Spleen (tissue), 11 donors: ENCODE measurements around the gene GNPAT. TPM values are rescaled to one million over a fixed set of nuclear protein-coding genes. Genes with fewer than 3 reads are reported as not detected.

Source experiments
- DNase-seq: peaks from one replicate; pipeline ENCODE4 v3.0.0-alpha.2; 2020
- H3K27ac ChIP-seq, 8 donors: fragments of 200-600 bp; sonication (generic) in 7 of 8; 1 replicate in 4 of 8; 2 replicates in 4 of 8; pipeline versions ENCODE4 v1.5.0 to v1.8.0; 2016 to 2021; ENCODE audit warnings: inconsistent platforms in 4 of 8, mild to moderate bottlenecking in 4 of 8, moderate library complexity in 1 of 8
- H3K27me3 ChIP-seq, 7 donors: fragments of 200-600 bp; sonication (generic) in 6 of 7; replicated peaks in 1 of 7; 1 replicate in 4 of 7; 2 replicates in 3 of 7; pipeline versions ENCODE4 v1.5.0 to v1.8.0; 2016 to 2021; ENCODE audit warnings: inconsistent platforms in 3 of 7, mild to moderate bottlenecking in 1 of 7
- H3K36me3 ChIP-seq, 6 donors: fragments of 200-600 bp; sonication (generic) in 5 of 6; 1 replicate in 4 of 6; 2 replicates in 2 of 6; pipeline versions ENCODE4 v1.5.0 to v1.8.0; 2016 to 2021; ENCODE audit warnings: inconsistent platforms in 2 of 6
- H3K4me1 ChIP-seq, 6 donors: fragments of 200-600 bp; sonication (generic) in 5 of 6; 1 replicate in 3 of 6; 2 replicates in 3 of 6; pipeline versions ENCODE4 v1.5.0 to v1.8.0; 2016 to 2021; ENCODE audit warnings: inconsistent platforms in 3 of 6
- H3K4me3 ChIP-seq, 8 donors: fragments of 200-600 bp; sonication (generic) in 7 of 8; 1 replicate in 4 of 8; 2 replicates in 4 of 8; pipeline versions ENCODE4 v1.5.0 to v1.8.0; 2016 to 2021; ENCODE audit warnings: inconsistent platforms in 4 of 8, mild to moderate bottlenecking in 4 of 8, moderate library complexity in 2 of 8
- H3K9me3 ChIP-seq, 8 donors: fragments of 200-600 bp; sonication (generic) in 7 of 8; 1 replicate in 4 of 8; 2 replicates in 4 of 8; pipeline versions ENCODE4 v1.5.0 to v1.8.0; 2016 to 2021; ENCODE audit warnings: inconsistent platforms in 4 of 8
- CTCF ChIP-seq, 11 experiments: fragments of 200-600 bp in 7 of 11; fragments of 450-650 bp in 4 of 11; sonication (generic) in 4 of 11; IDR thresholded peaks in 8 of 11; conservative IDR thresholded peaks in 3 of 11; 1 replicate in 7 of 11; 2 replicates in 4 of 11; pipeline versions ENCODE4 v1.4.0 to v1.8.0; 2016 to 2021; ENCODE audit warnings: antibody characterized with exemption in 11 of 11, inconsistent platforms in 4 of 11, mild to moderate bottlenecking in 1 of 11
- POLR2A ChIP-seq, 3 donors: fragments of 450-650 bp; IDR thresholded peaks; one replicate each; pipeline ENCODE4 v1.5.1; 2017; ENCODE audit warnings: antibody characterized with exemption in 3 of 3, mild to moderate bottlenecking in 1 of 3
- POLR2AphosphoS5 ChIP-seq, 3 donors: sonication (generic); formaldehyde crosslinking; IDR thresholded peaks; one replicate each; pipeline ENCODE4 v1.5.1; 2017; ENCODE audit warnings: antibody characterized with exemption in 3 of 3
- WGBS, 5 donors: extraction: QIAGEN DNeasy Blood & Tissue Kit in 3 of 5; methylation state at CpG; one replicate each; pipeline versions ENCODE4 v1.1.5 to v1.1.7; 2013 to 2018; 5-methylcytosine and 5-hydroxymethylcytosine counted together
- intact Hi-C: fragments of 100-400 bp; cut with DNase I; formaldehyde crosslinking; loops from one replicate; pipeline ENCODE4 v1.15.0; 2023; ENCODE audit warnings: low total_unique reads
- polyA plus RNA-seq, 3 donors: library from polyadenylated mRNA; stranded (reverse); fragments of 200-250 nt; gene quantifications; one replicate each; pipeline ENCODE4 v1.2.1, GENCODE V29; 2013
- total RNA-seq, 7 donors: library from RNA; depleted of rRNA in 3 of 7; stranded (reverse); fragments of >200 nt in 3 of 7; fragmentation: NEBNext Ultra II Directional in 4 of 7; extraction: Animal tissue kit (Norgen Biotek cat#: 25700) in 4 of 7; gene quantifications; one replicate each; pipeline versions ENCODE4 v1.1.0 to v1.2.1, GENCODE V29; 2016 to 2021
- donor health status: healthy with polysubstance abuse.
- donor health status: DM: no; HTN: no; CAD: no; lungs with moderate emphysema.
- donor health status: DM: no; HTN: no; CAD: no.
- donor health status: Bipolar disorder and iron deficiency.
- donor health status: healthy.
- donor health status: DM: no; HTN: no; CAD: no.
- donor health status: DM: yes; HTN: yes; CAD: no.

The GNPAT gene
- total and polyA plus RNA-seq, 10 donors, result 27.7 to 42.9 (median 34.0) TPM

- Histone ChIP-seq H3K9me3 (peaks cover 0 to 4% (median 0%) of the 10 kb centered on the region in 8 donors), H3K36me3 (no peaks in the 10 kb centered on the region), H3K27me3 (no peaks in the 10 kb centered on the region), H3K27ac (no peak overlapping the region), H3K4me1 (peaks cover 0 to 4% (median 0%) of the 10 kb centered on the region in 6 donors), H3K4me3 (no peak overlapping the region)
- 90 to 98% (median 93%) methylated on average over 4 of the region's 4 CpGs for WGBS, 5 donors
- intact Hi-C loops, result no loop called here
- TF ChIP-seq POLR2AphosphoS5 (IDR thresholded peaks at IDR 0.05) (no peak), CTCF (IDR thresholded peaks at IDR 0.05 in 8 of 11, conservative IDR thresholded peaks at IDR 0.05 in 3 of 11) (no peak), POLR2A (IDR thresholded peaks at IDR 0.05) (no peak)
- DNase-seq, result no peak
Measured at GRCh38 chr1:231318568-231318967, 77.6 kb downstream of the GNPAT start.

DNA sequence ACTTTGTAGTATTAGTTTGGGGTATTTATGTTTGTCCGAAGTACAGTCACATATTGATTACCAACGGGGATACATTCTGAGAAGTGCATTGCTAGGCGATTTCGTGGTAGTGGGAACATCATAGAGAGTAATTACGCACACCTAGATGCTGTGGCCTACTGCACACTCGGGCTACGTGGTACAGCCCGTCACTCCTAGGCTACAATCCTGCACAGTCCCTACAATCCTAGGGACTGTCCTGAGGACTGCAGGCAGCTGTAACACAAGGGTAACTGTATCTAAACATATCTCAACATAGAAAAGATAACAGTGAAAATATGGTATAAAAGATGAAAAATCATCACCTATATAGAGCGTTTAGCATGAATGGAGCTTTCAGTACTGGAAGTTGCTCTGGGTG, 78.1 kb downstream of the GNPAT start:
- Histone ChIP-seq H3K4me1 (peaks cover 0 to 4% (median 0%) of the 10 kb centered on the region in 6 donors), H3K36me3 (no peaks in the 10 kb centered on the region), H3K27me3 (no peaks in the 10 kb centered on the region), H3K27ac (no peak overlapping the region), H3K9me3 (peaks cover 0 to 4% (median 0%) of the 10 kb centered on the region in 8 donors), H3K4me3 (no peak overlapping the region)
- no peak for DNase-seq
- intact Hi-C loops, result no loop called here
- TF ChIP-seq POLR2AphosphoS5 (IDR thresholded peaks at IDR 0.05) (no peak), POLR2A (IDR thresholded peaks at IDR 0.05) (no peak), CTCF (IDR thresholded peaks at IDR 0.05 in 8 of 11, conservative IDR thresholded peaks at IDR 0.05 in 3 of 11) (no peak)
- WGBS, 5 donors, result 91 to 97% (median 92%) methylated on average over 9 of the region's 9 CpGs

GRCh38 chr1:231322880-231323530, 82.0 kb downstream of the GNPAT start:
- TF ChIP-seq POLR2A (IDR thresholded peaks at IDR 0.05) (no peak), CTCF (IDR thresholded peaks at IDR 0.05 in 8 of 11, conservative IDR thresholded peaks at IDR 0.05 in 3 of 11) (no peak), POLR2AphosphoS5 (IDR thresholded peaks at IDR 0.05) (no peak)
- Histone ChIP-seq H3K4me3 (no peak overlapping the region), H3K4me1 (no peaks in the 10 kb centered on the region), H3K27ac (no peak overlapping the region), H3K9me3 (no peaks in the 10 kb centered on the region), H3K36me3 (no peaks in the 10 kb centered on the region), H3K27me3 (no peaks in the 10 kb centered on the region)
- DNase-seq, result no peak
- WGBS, 5 donors, result 71 to 80% (median 78%) methylated on average over 7 of the region's 7 CpGs
- intact Hi-C loops, result no loop called here

GRCh38 chr1:231324660-231325059, 83.6 kb downstream of the GNPAT start:
- WGBS, 5 donors, result 84 to 90% (median 88%) methylated on average over 5 of the region's 5 CpGs
- H3K4me3 ChIP-seq, result no peak overlapping the region
- H3K27me3 ChIP-seq, result no peaks in the 10 kb centered on the region
- H3K4me1 ChIP-seq, result no peaks in the 10 kb centered on the region
- H3K36me3 ChIP-seq, result no peaks in the 10 kb centered on the region
- intact Hi-C loops, result no loop called here
- no peak for DNase-seq
- no peaks in the 10 kb centered on the region for H3K9me3 ChIP-seq
- no peak overlapping the region for H3K27ac ChIP-seq
- no peak for TF ChIP-seq CTCF (IDR thresholded peaks at IDR 0.05 in 8 of 11, conservative IDR thresholded peaks at IDR 0.05 in 3 of 11)
- no peak for TF ChIP-seq POLR2AphosphoS5 (IDR thresholded peaks at IDR 0.05)
- no peak for TF ChIP-seq POLR2A (IDR thresholded peaks at IDR 0.05)
